ENCODE data around the gene RBMX. TPM values are rescaled to one million over a fixed set of nuclear protein-coding genes. Genes with fewer than 3 reads are reported as not detected.

The RBMX gene
- total RNA-seq, 1 experiment from 2014 or later, result 414 TPM

GRCh38 chrX:136920001-136920400, 39.5 kb upstream of the RBMX start:
- no peak overlapping the region for H2AK5ac ChIP-seq (ENCODE audit: insufficient read length, low read length)
- H3K36me3 Mint-ChIP-seq (ENCODE audit: insufficient read depth in 1 of 3, low read depth in 3 of 3), result peaks cover 7 to 12% (median 12%) of the 10 kb centered on the region in 3 experiments
- no peaks in the 10 kb centered on the region for H3K23me2 ChIP-seq (ENCODE audit: insufficient read length, low read depth, low read length, poor library complexity, severe bottlenecking)

More at GRCh38 chrX:136920001-136920400, 39.5 kb upstream of the RBMX start:
- peaks cover 2% of the 10 kb centered on the region for H3K9me3 ChIP-seq (ENCODE audit: control insufficient read depth, low read depth, low read length)
- H2BK20ac ChIP-seq (ENCODE audit: low read depth, low read length, poor library complexity, severe bottlenecking), result no peak overlapping the region
- no peak overlapping the region for H3T11ph ChIP-seq (ENCODE audit: low read length)
- H3K23ac ChIP-seq (ENCODE audit: insufficient read length, low read depth, low read length), result no peak overlapping the region
- no peak overlapping the region for H2BK12ac ChIP-seq (ENCODE audit: insufficient read length, low read depth, low read length)
- no peak overlapping the region for H3K56ac ChIP-seq (ENCODE audit: insufficient read length, low read depth, low read length)
- H3K27ac Mint-ChIP-seq, result no peak overlapping the region
- H2BK5ac ChIP-seq (ENCODE audit: insufficient read length, low read length), result no peak overlapping the region
- H3K79me2 ChIP-seq (ENCODE audit: insufficient read depth, low read length), result no peaks in the 10 kb centered on the region
- no peak overlapping the region for H3K18ac ChIP-seq (ENCODE audit: insufficient read length, low read depth, low read length)
- TF ChIP-seq, protein P1, sequence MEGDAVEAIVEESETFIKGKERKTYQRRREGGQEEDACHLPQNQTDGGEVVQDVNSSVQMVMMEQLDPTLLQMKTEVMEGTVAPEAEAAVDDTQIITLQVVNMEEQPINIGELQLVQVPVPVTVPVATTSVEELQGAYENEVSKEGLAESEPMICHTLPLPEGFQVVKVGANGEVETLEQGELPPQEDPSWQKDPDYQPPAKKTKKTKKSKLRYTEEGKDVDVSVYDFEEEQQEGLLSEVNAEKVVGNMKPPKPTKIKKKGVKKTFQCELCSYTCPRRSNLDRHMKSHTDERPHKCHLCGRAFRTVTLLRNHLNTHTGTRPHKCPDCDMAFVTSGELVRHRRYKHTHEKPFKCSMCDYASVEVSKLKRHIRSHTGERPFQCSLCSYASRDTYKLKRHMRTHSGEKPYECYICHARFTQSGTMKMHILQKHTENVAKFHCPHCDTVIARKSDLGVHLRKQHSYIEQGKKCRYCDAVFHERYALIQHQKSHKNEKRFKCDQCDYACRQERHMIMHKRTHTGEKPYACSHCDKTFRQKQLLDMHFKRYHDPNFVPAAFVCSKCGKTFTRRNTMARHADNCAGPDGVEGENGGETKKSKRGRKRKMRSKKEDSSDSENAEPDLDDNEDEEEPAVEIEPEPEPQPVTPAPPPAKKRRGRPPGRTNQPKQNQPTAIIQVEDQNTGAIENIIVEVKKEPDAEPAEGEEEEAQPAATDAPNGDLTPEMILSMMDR (conservative IDR thresholded peaks at IDR 0.05), result no peak
- H3K14ac ChIP-seq (ENCODE audit: insufficient read depth, low read length), result no peak overlapping the region
- H3K4me1 ChIP-seq (ENCODE audit: insufficient read depth, low read length), result no peaks in the 10 kb centered on the region
- no peak overlapping the region for H4K91ac ChIP-seq (ENCODE audit: insufficient read length, low read depth, low read length)
- no peak for DNase-seq
- no peak overlapping the region for H3K4me2 ChIP-seq (ENCODE audit: insufficient read depth, insufficient read length, low read length)
- no peak overlapping the region for H3K27ac ChIP-seq (ENCODE audit: insufficient read length, low read depth, low read length)
- no peak overlapping the region for H2BK15ac ChIP-seq (ENCODE audit: low read depth, low read length)
- H2AFZ ChIP-seq (ENCODE audit: low read length), result no peak overlapping the region
- H3K4me1 Mint-ChIP-seq, result no peaks in the 10 kb centered on the region
- no peak overlapping the region for H4K8ac ChIP-seq (replicated peaks; ENCODE audit: insufficient read length, low read depth, low read length)
- no peak overlapping the region for H4K5ac ChIP-seq (ENCODE audit: insufficient read length, low read depth, low read length)
- no peaks in the 10 kb centered on the region for H4K20me1 ChIP-seq (ENCODE audit: control insufficient read depth, insufficient read depth, insufficient read length)
- H2BK120ac ChIP-seq (ENCODE audit: low read depth, low read length, poor library complexity, severe bottlenecking), result no peak overlapping the region
- no peak overlapping the region for H3K4ac ChIP-seq (ENCODE audit: low read depth, low read length)
- no peaks in the 10 kb centered on the region for H3K27me3 Mint-ChIP-seq (ENCODE audit: low read depth)
- H3K27me3 ChIP-seq (ENCODE audit: insufficient read depth, low read length), result no peaks in the 10 kb centered on the region
- no peaks in the 10 kb centered on the region for H3K79me1 ChIP-seq (ENCODE audit: insufficient read depth, low read depth, low read length, poor library complexity, severe bottlenecking)
- H3K9me3 Mint-ChIP-seq, result peaks cover 41 to 55% of the 10 kb centered on the region in 2 experiments
- no peak overlapping the region for H3K4me3 Mint-ChIP-seq
- H3K9ac ChIP-seq (ENCODE audit: extremely low read depth, insufficient read length, low read length), result no peak overlapping the region
